NB4 (cell line): Measurements from ENCODE around the gene CST4.

Source experiments
- POLR2A ChIP-seq: IDR thresholded peaks from 2 replicates; pipeline ENCODE4 v1.6.1; 2011; ENCODE audit warnings: mild to moderate bottlenecking; ENCODE audit not compliant: insufficient read length; ENCODE audit errors: extremely low read depth
- TF ChIP-seq, protein P1 (sequence below): IDR thresholded peaks from one replicate; pipeline ENCODE4 v1.5.1; 2012; ENCODE audit warnings: low read depth, low read length
- TF ChIP-seq, protein P2 (sequence below): IDR thresholded peaks from 2 replicates; pipeline ENCODE4 v1.6.1; 2011; ENCODE audit warnings: low read depth, low read length

GRCh38 chr20:23658336-23658735, 30.5 kb downstream of the CST4 start:
- TF ChIP-seq, protein P1, sequence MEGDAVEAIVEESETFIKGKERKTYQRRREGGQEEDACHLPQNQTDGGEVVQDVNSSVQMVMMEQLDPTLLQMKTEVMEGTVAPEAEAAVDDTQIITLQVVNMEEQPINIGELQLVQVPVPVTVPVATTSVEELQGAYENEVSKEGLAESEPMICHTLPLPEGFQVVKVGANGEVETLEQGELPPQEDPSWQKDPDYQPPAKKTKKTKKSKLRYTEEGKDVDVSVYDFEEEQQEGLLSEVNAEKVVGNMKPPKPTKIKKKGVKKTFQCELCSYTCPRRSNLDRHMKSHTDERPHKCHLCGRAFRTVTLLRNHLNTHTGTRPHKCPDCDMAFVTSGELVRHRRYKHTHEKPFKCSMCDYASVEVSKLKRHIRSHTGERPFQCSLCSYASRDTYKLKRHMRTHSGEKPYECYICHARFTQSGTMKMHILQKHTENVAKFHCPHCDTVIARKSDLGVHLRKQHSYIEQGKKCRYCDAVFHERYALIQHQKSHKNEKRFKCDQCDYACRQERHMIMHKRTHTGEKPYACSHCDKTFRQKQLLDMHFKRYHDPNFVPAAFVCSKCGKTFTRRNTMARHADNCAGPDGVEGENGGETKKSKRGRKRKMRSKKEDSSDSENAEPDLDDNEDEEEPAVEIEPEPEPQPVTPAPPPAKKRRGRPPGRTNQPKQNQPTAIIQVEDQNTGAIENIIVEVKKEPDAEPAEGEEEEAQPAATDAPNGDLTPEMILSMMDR: no peak
- TF ChIP-seq, protein P2, sequence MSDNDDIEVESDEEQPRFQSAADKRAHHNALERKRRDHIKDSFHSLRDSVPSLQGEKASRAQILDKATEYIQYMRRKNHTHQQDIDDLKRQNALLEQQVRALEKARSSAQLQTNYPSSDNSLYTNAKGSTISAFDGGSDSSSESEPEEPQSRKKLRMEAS: no peak
- TF ChIP-seq POLR2A: no peak
